DOHH2 (cell line): ENCODE measurements around the gene WWOX.

Experiments used
- CTCF ChIP-seq: fragments of 200-600 bp; sonication (generic); IDR thresholded peaks from one replicate; pipeline ENCODE4 v1.5.1; 2014; ENCODE audit warnings: antibody characterized with exemption, mild to moderate bottlenecking, low read depth, low read length; ENCODE audit not compliant: poor library complexity, severe bottlenecking
- EZH2phosphoT487 ChIP-seq: fragments of 200-600 bp; sonication (generic); IDR thresholded peaks from 2 replicates; pipeline ENCODE4 v1.6.1; 2017; ENCODE audit warnings: borderline replicate concordance, mild to moderate bottlenecking, antibody characterized with exemption, low read length, moderate library complexity, mixed read lengths

GRCh38 chr16:79137426-79137939, 1038.0 kb downstream of the WWOX start:
- no peak for TF ChIP-seq CTCF
- TF ChIP-seq EZH2phosphoT487, result no peak
